ENCODE measurements around the gene SRPK2.

Gene SRPK2

GRCh38 chr7:105133986-105134655 lies 254.6 kb downstream of the SRPK2 start:
- H3K4me3 ChIP-seq, result no peak overlapping the region
- no peak overlapping the region for H3K4me2 ChIP-seq
- no peaks in the 10 kb centered on the region; the same call in 1 of the 2 replicates for H4K20me1 ChIP-seq
- TF ChIP-seq Cebpa-rat (IDR thresholded peaks at IDR 0.05), result no peak
- no peak overlapping the region for H3K27ac ChIP-seq
- peaks cover 11% of the 10 kb centered on the region; the same call in 1 of the 2 replicates for H3K4me1 ChIP-seq
- no peaks in the 10 kb centered on the region for H3K9me3 ChIP-seq
- H3K36me3 ChIP-seq, result peaks cover 91% of the 10 kb centered on the region
- no peaks in the 10 kb centered on the region for H3K27me3 ChIP-seq
- H3K9ac ChIP-seq, result no peak overlapping the region

- H4K20me1 ChIP-seq, result no peaks in the 10 kb centered on the region; the same call in 1 of the 2 replicates
- peaks cover 90% of the 10 kb centered on the region for H3K36me3 ChIP-seq
- peaks cover 14% of the 10 kb centered on the region for H3K4me1 ChIP-seq
- no peak overlapping the region for H3K9ac ChIP-seq
- no peaks in the 10 kb centered on the region for H3K9me3 ChIP-seq
- no peak overlapping the region for H3K4me3 ChIP-seq
- H3K27me3 ChIP-seq, result no peaks in the 10 kb centered on the region
- no peak overlapping the region for H3K27ac ChIP-seq
- H3K4me2 ChIP-seq, result no peak overlapping the region
- TF ChIP-seq Cebpa-rat (IDR thresholded peaks at IDR 0.05), result no peak
These were observed 255.4 kb downstream of the SRPK2 start for GRCh38 chr7:105133358-105133757.

- H4K20me1 ChIP-seq, result peaks cover 3% of the 10 kb centered on the region; the same call in 1 of the 2 replicates
- H3K36me3 ChIP-seq, result peaks cover 85% of the 10 kb centered on the region
These were observed 255.9 kb downstream of the SRPK2 start for GRCh38 chr7:105132835-105133234.

GRCh38 chr7:105132335-105132734 lies 256.4 kb downstream of the SRPK2 start:
- Histone ChIP-seq H3K4me2 (no peak overlapping the region), H3K9ac (no peak overlapping the region), H3K27me3 (no peaks in the 10 kb centered on the region), H3K36me3 (peaks cover 80% of the 10 kb centered on the region), H3K9me3 (no peaks in the 10 kb centered on the region), H4K20me1 (peaks cover 6% of the 10 kb centered on the region; the same call in 1 of the 2 replicates), H3K4me3 (no peak overlapping the region), H3K4me1 (peaks cover 25% of the 10 kb centered on the region), H3K27ac (no peak overlapping the region)
- no peak for TF ChIP-seq Cebpa-rat (IDR thresholded peaks at IDR 0.05)

More at GRCh38 chr7:105132835-105133234, 255.9 kb downstream of the SRPK2 start:
- peaks cover 20% of the 10 kb centered on the region for H3K4me1 ChIP-seq
- H3K9me3 ChIP-seq, result no peaks in the 10 kb centered on the region
- no peak overlapping the region for H3K4me3 ChIP-seq
- H3K9ac ChIP-seq, result no peak overlapping the region
- H3K27ac ChIP-seq, result no peak overlapping the region
- no peak overlapping the region for H3K4me2 ChIP-seq
- no peaks in the 10 kb centered on the region for H3K27me3 ChIP-seq
- no peak for TF ChIP-seq Cebpa-rat (IDR thresholded peaks at IDR 0.05)

GRCh38 chr7:105131890-105132289 lies 256.8 kb downstream of the SRPK2 start:
- no peak for TF ChIP-seq Cebpa-rat (IDR thresholded peaks at IDR 0.05)
- no peaks in the 10 kb centered on the region for H3K27me3 ChIP-seq
- H3K4me1 ChIP-seq, result peaks cover 29% of the 10 kb centered on the region
- no peaks in the 10 kb centered on the region for H3K9me3 ChIP-seq
- H3K36me3 ChIP-seq, result peaks cover 75% of the 10 kb centered on the region
- no peak overlapping the region for H3K27ac ChIP-seq
- no peak overlapping the region for H3K4me3 ChIP-seq
- H3K4me2 ChIP-seq, result no peak overlapping the region
- peaks cover 6% of the 10 kb centered on the region; the same call in 1 of the 2 replicates for H4K20me1 ChIP-seq
- H3K9ac ChIP-seq, result no peak overlapping the region

- Histone ChIP-seq H3K4me3 (no peak overlapping the region), H4K20me1 (0 out of 2 replicates have a peak, but pooled peaks cover 6% of the 10 kb centered on the region), H3K9me3 (no peaks in the 10 kb centered on the region), H3K9ac (no peak overlapping the region), H3K27ac (no peak overlapping the region), H3K4me2 (peak overlapping the region; percentile 5; the same call in 1 of the 2 replicates), H3K36me3 (peaks cover 75% of the 10 kb centered on the region), H3K27me3 (no peaks in the 10 kb centered on the region), H3K4me1 (peaks cover 35% of the 10 kb centered on the region)
- no peak for TF ChIP-seq Cebpa-rat (IDR thresholded peaks at IDR 0.05)
These were observed 257.6 kb downstream of the SRPK2 start for GRCh38 chr7:105131033-105131656.

GRCh38 chr7:105130580-105130979 lies 258.1 kb downstream of the SRPK2 start:
- Histone ChIP-seq H4K20me1 (0 out of 2 replicates have a peak, but pooled peaks cover 6% of the 10 kb centered on the region), H3K27ac (no peak overlapping the region), H3K4me1 (peaks cover 35% of the 10 kb centered on the region), H3K4me3 (no peak overlapping the region), H3K4me2 (peak overlapping the region; percentile 5; the same call in 1 of the 2 replicates), H3K9ac (no peak overlapping the region), H3K9me3 (no peaks in the 10 kb centered on the region), H3K27me3 (no peaks in the 10 kb centered on the region), H3K36me3 (peaks cover 77% of the 10 kb centered on the region)
- TF ChIP-seq Cebpa-rat (IDR thresholded peaks at IDR 0.05), result no peak

GRCh38 chr7:105130048-105130447 lies 258.7 kb downstream of the SRPK2 start:
- Histone ChIP-seq H3K27me3 (no peaks in the 10 kb centered on the region), H3K4me1 (peaks cover 35% of the 10 kb centered on the region), H3K4me2 (0 out of 2 replicates have a peak overlapping the region, but pooled peaks have one; percentile 5), H4K20me1 (0 out of 2 replicates have a peak, but pooled peaks cover 6% of the 10 kb centered on the region), H3K9ac (no peak overlapping the region), H3K4me3 (no peak overlapping the region), H3K27ac (no peak overlapping the region), H3K9me3 (no peaks in the 10 kb centered on the region), H3K36me3 (peaks cover 77% of the 10 kb centered on the region)
- TF ChIP-seq Cebpa-rat (IDR thresholded peaks at IDR 0.05), result no peak

- Histone ChIP-seq H3K27me3 (no peaks in the 10 kb centered on the region), H3K4me3 (no peak overlapping the region), H3K4me2 (peak overlapping the region; percentile 65), H3K9ac (no peak overlapping the region), H3K9me3 (no peaks in the 10 kb centered on the region), H3K36me3 (peaks cover 61% of the 10 kb centered on the region), H3K27ac (peak overlapping the region; percentile 11; the same call in 1 of the 2 replicates), H4K20me1 (0 out of 2 replicates have a peak, but pooled peaks cover 11% of the 10 kb centered on the region), H3K4me1 (peaks cover 35% of the 10 kb centered on the region)
- TF ChIP-seq Cebpa-rat (IDR thresholded peaks at IDR 0.05), result no peak
These were observed 261.5 kb downstream of the SRPK2 start for GRCh38 chr7:105127179-105127578.

Measured in BLaER1 (cell line).